ENCODE data around the gene ADAP1. TPM values are rescaled to one million over a fixed set of nuclear protein-coding genes. Genes with fewer than 3 reads are reported as not detected.

Gene ADAP1
- total and polyA plus RNA-seq, 9 donors, result 0.52 to 16.4 (median 3.5) TPM

DNA sequence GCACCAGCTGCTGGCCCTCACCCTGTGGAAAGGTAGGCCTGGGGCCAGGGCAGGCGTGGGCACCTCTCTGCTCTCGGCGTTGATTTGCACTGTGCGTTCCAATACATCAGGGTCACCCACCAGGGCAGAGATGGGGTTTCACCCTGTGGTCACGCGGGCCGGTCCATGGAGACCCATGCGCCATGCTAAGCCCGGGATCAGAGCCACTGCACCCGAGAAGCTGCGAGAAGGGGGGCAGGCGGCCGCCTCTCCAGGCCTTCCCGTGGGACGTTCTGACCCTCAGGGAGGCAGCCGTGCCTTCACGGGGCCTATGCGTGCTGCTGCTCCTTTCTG is 67.0 kb downstream of the ADAP1 start:
- H3K27me3 ChIP-seq, result no peaks in the 10 kb centered on the region
- no peak overlapping the region for H3K27ac ChIP-seq
- DNase-seq, result no peak
- no peak overlapping the region for H3K4me3 ChIP-seq
- TF ChIP-seq CTCF (IDR thresholded peaks at IDR 0.05), result no peak
- TF ChIP-seq POLR2A (IDR thresholded peaks at IDR 0.05), result no peak
- TF ChIP-seq EP300 (IDR thresholded peaks at IDR 0.05), result no peak
- H3K9me3 ChIP-seq, result no peaks in the 10 kb centered on the region
- 91 to 94% (median 94%) methylated on average over 15 to 18 of the region's 18 CpGs for WGBS, 3 donors
- intact Hi-C loops (cut with DNase I), result loop anchor here in 1 of 4 donors (10.0 kb wide), 1 partner anchor 563 kb away; no protein-coding TSS in a partner anchor
- peaks cover 22% of the 10 kb centered on the region for H3K4me1 ChIP-seq (ENCODE audit: insufficient read depth)
- H3K36me3 ChIP-seq, result no peaks in the 10 kb centered on the region

DNA sequence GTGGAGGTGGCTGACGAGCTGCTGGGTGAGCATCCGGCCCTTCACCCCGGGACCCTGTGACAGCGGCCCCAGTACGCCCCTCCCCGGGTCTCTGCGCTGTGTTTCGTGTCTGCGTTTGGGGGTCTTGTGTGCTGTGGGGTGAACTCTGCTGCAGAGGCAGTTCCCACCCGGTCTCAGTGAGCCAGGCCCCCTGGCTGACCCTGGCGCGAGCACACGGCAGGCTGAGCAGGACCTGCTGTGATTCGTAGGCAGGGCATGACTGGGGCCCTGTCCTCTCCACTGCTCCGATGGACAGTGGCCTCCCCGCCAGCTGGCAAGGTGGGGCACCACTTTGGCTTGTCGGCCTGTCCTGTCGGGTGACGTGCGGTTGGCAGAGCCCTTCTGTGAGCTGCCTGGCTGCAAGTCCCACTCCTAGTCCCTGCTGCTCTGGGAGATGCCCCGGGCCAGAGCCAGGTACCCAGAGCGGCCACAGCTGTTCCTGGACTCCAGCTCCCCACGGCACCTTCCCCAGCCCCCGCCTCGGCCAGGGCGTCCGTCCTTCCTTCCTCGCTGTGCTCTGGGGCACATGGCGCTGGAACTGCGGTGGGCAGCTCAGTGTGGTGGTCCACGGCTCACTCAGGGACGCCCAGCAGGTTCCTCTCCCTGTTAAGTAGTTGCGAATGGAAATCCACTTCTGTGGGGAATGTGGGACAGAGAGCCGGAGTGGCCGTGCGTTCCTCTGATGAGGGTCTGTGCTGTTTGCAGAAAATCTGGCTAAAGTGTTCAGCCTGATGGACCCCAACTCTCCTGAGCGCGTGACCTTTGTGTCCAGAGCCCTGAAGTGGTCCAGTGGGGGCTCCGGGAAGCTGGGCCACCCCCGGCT is 67.6 kb downstream of the ADAP1 start:
- intact Hi-C loops (cut with DNase I), result loop anchor here in 1 of 4 donors (10.0 kb wide), 1 partner anchor 562 kb away; no protein-coding TSS in a partner anchor
- 91 to 94% (median 93%) methylated on average over 38 to 40 of the region's 40 CpGs for WGBS, 3 donors
- peaks cover 22% of the 10 kb centered on the region for H3K4me1 ChIP-seq (ENCODE audit: insufficient read depth)
- H3K27me3 ChIP-seq, result no peaks in the 10 kb centered on the region
- TF ChIP-seq POLR2A (IDR thresholded peaks at IDR 0.05) (no peak), CTCF (IDR thresholded peaks at IDR 0.05) (no peak), EP300 (IDR thresholded peaks at IDR 0.05) (no peak)
- no peak overlapping the region for H3K27ac ChIP-seq
- no peak overlapping the region for H3K4me3 ChIP-seq
- no peaks in the 10 kb centered on the region for H3K36me3 ChIP-seq
- DNase-seq, result peak in 1 of 5 donors; percentile 22
- H3K9me3 ChIP-seq, result no peaks in the 10 kb centered on the region

- peak in 1 of 5 donors; percentile 21 for DNase-seq
- TF ChIP-seq EP300 (IDR thresholded peaks at IDR 0.05), result no peak
- TF ChIP-seq CTCF (IDR thresholded peaks at IDR 0.05), result no peak
- TF ChIP-seq POLR2A (IDR thresholded peaks at IDR 0.05), result no peak
- 87 to 88% (median 87%) methylated on average over 30 of the region's 30 CpGs for WGBS, 3 donors
- intact Hi-C loops (cut with DNase I), result loop anchor here in 1 of 4 donors (10.0 kb wide), 1 partner anchor 561 kb away; no protein-coding TSS in a partner anchor
- Histone ChIP-seq H3K4me3 (no peak overlapping the region), H3K4me1 (ENCODE audit: insufficient read depth) (peaks cover 22% of the 10 kb centered on the region), H3K9me3 (no peaks in the 10 kb centered on the region), H3K27ac (no peak overlapping the region), H3K36me3 (no peaks in the 10 kb centered on the region), H3K27me3 (no peaks in the 10 kb centered on the region)
These were observed 68.4 kb downstream of the ADAP1 start for GRCh38 chr7:885893-886625.

DNA sequence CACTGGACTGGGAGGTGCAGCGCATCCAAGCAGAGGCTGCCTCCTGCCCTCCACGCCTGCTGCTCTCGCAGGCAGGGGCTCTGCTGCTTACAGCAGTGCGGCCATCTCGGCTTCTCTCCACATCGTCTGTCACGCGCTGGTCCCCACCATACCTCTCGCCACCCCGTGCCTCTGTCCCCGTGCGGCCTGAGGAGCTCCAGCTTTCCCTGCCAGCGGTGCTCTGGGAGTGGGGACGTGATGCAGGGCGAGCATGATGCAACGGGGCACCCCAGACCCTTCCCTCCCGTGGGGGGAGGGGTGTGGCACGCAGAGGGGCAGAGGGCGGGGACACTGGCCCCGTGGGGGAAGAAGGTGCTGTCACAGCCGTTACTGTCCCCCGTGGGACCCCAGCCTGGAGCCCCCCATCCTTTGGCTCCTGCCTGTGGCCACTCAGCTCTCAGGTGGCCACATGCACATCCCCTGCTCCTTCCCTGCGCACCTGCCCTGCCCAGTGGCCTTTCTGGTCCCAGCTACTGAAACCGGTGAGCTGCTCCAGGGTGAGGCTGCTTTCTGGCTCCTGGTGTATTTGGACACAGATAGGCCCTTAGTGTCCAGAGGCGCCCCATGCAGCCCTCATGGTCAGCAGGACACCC is 69.1 kb downstream of the ADAP1 start:
- Histone ChIP-seq H3K27ac (peak overlapping the region in 1 of 2 donors; percentile 13), H3K27me3 (no peaks in the 10 kb centered on the region), H3K4me1 (ENCODE audit: insufficient read depth) (peaks cover 22% of the 10 kb centered on the region), H3K9me3 (no peaks in the 10 kb centered on the region), H3K36me3 (no peaks in the 10 kb centered on the region), H3K4me3 (no peak overlapping the region)
- intact Hi-C loops (cut with DNase I), result loop anchor here in 1 of 4 donors (10.0 kb wide), 1 partner anchor 561 kb away; no protein-coding TSS in a partner anchor
- 49 to 72% (median 59%) methylated on average over 24 to 25 of the region's 25 CpGs for WGBS, 3 donors
- DNase-seq, result peak in 1 of 5 donors; percentile 18
- TF ChIP-seq EP300 (IDR thresholded peaks at IDR 0.05) (no peak), POLR2A (IDR thresholded peaks at IDR 0.05) (no peak), CTCF (IDR thresholded peaks at IDR 0.05) (no peak)
